Cardiac ventricle fibroblast (primary cell): ENCODE measurements around the gene TAS2R1. TPM values are rescaled to one million over a fixed set of nuclear protein-coding genes. Genes with fewer than 3 reads are reported as not detected.

Experiments used
- total RNA-seq: library from RNA; depleted of rRNA; stranded (reverse); fragments of >200 nt; gene quantifications from 2 replicates; pipeline ENCODE4 v1.2.3, GENCODE V29; 2015

Gene TAS2R1, protein sequence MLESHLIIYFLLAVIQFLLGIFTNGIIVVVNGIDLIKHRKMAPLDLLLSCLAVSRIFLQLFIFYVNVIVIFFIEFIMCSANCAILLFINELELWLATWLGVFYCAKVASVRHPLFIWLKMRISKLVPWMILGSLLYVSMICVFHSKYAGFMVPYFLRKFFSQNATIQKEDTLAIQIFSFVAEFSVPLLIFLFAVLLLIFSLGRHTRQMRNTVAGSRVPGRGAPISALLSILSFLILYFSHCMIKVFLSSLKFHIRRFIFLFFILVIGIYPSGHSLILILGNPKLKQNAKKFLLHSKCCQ
- not detected in 2 replicates for total RNA-seq

GRCh38 chr5:9630251-9630650, at the start of gene TAS2R1:
TSS of gene TAS2R1 (minus strand) at chr5:9630351. CDS start at chr5:9630032, 319 bp downstream.

Other genes starting within 250 kb of the TAS2R1 start
- 17.5 and 17.8 TPM in 2 replicates for gene SEMA5A, start 84.3 kb downstream of the TAS2R1 start, total RNA-seq